HCT116 (cell line): ENCODE data around the gene GMDS. TPM values are rescaled to one million over a fixed set of nuclear protein-coding genes. Genes with fewer than 3 reads are reported as not detected.

ENCODE experiments used
- ATAC-seq: fragments of 200-7000 bp; cut with Tn5 transposase; 2 replicates; pipeline ENCODE4 v1.9.1; 2020; ENCODE audit warnings: mild to moderate bottlenecking, moderate library complexity
- BruUV-seq: library from RNA; stranded (reverse); fragments of 400-500 nt; replicated peaks from 2 replicates; lab custom pipeline; 2021; lab: Mats Ljungman, UMichigan
- CTCF ChIA-PET: fragments of 300-600 bp; sonication (Branson Sonifier 250); formaldehyde crosslinking; loops from one replicate; lab custom pipeline; 2021; ENCODE audit warnings: antibody characterized with exemption; lab: Charles Lee
- POLR2A ChIA-PET: fragments of 300-600, 350-600 bp; sonication (Branson Sonifier 250); formaldehyde crosslinking; loops from one replicate; lab custom pipeline; 2021; ENCODE audit warnings: antibody characterized with exemption; lab: Charles Lee
- RAD21 ChIA-PET, 2 experiments: fragments of 300-600 bp; sonication (Branson Sonifier 250); formaldehyde crosslinking; loops; one replicate each; lab custom pipeline; 2023; ENCODE audit warnings: low total read pairs in 2 of 2; ENCODE audit not compliant: uncharacterized antibody in 2 of 2, unreplicated experiment in 2 of 2, low non-redundant PET in 1 of 2; lab: Charles Lee
- DNase-seq: peaks from one replicate; pipeline ENCODE4 v3.0.0-alpha.2; 2010; ENCODE audit warnings: low read depth, low spot score
- H2AFZ ChIP-seq: fragments of 200-600 bp; shearing (Covaris generic), sonication (generic); 2 replicates; pipeline ENCODE4 v1.6.1; 2017; ENCODE audit warnings: low read depth, mixed run types, mixed read lengths, antibody characterized with exemption, low read length; ENCODE audit not compliant: poor library complexity, severe bottlenecking
- H3K27ac ChIP-seq: 2 replicates; pipeline ENCODE4 v1.5.1; 2012; ENCODE audit warnings: low read depth, low read length
- H3K27me3 ChIP-seq: fragments of 200-600 bp; sonication (generic); 2 replicates; pipeline ENCODE4 v1.6.1; 2016; ENCODE audit warnings: mixed run types, low read length, mixed read lengths; ENCODE audit not compliant: insufficient read depth
- H3K36me3 ChIP-seq, 2 experiments: fragments of 200-500 bp in 1 of 2; fragments of 200-600 bp in 1 of 2; sonication (Bioruptor generic) in 1 of 2; sonication (generic) in 1 of 2; 2 replicates each; pipeline versions ENCODE4 v1.5.1 to v1.6.1; 2014 to 2016; ENCODE audit warnings: low read length in 2 of 2, inconsistent platforms in 1 of 2, mixed read lengths in 1 of 2, mixed run types in 1 of 2; ENCODE audit not compliant: insufficient read depth in 2 of 2, control insufficient read depth in 1 of 2
- H3K4me1 ChIP-seq, 2 experiments: fragments of 200-600 bp in 1 of 2; sonication (generic) in 1 of 2; 2 replicates each; pipeline versions ENCODE4 v1.5.1 to v1.6.1; 2012 to 2017; ENCODE audit warnings: low read length in 2 of 2, inconsistent platforms in 1 of 2, mild to moderate bottlenecking in 1 of 2, mixed read lengths in 1 of 2, mixed run types in 1 of 2, moderate library complexity in 1 of 2; ENCODE audit not compliant: insufficient read depth in 2 of 2, control insufficient read depth in 1 of 2
- H3K4me2 ChIP-seq: fragments of 200-600 bp; sonication (generic); 2 replicates; pipeline ENCODE4 v1.6.1; 2017; ENCODE audit warnings: mixed run types, low read length, mixed read lengths
- H3K4me3 ChIP-seq, 2 experiments: fragments of 200-600 bp in 1 of 2; sonication (generic) in 1 of 2; replicated peaks in 1 of 2; 2 replicates each; pipeline ENCODE4 v1.5.1; 2011 to 2016; ENCODE audit warnings: low read length in 2 of 2, control low read depth in 1 of 2, low read depth in 1 of 2, mild to moderate bottlenecking in 1 of 2, mixed read lengths in 1 of 2, mixed run types in 1 of 2
- H3K79me2 ChIP-seq: fragments of 200-600 bp; sonication (generic); 2 replicates; pipeline ENCODE4 v1.6.1; 2017; ENCODE audit warnings: mild to moderate bottlenecking, mixed run types, low read length, moderate library complexity, mixed read lengths; ENCODE audit not compliant: insufficient read depth
- H3K9ac ChIP-seq: fragments of 200-600 bp; sonication (generic); 2 replicates; pipeline ENCODE4 v1.6.1; 2016; ENCODE audit warnings: low read length, mixed read lengths
- H3K9me2 ChIP-seq: fragments of 200-600 bp; sonication (generic), shearing (Covaris generic); 2 replicates; pipeline ENCODE4 v1.6.1; 2017; ENCODE audit warnings: mixed run types, mild to moderate bottlenecking, moderate library complexity; ENCODE audit not compliant: insufficient read depth
- H3K9me3 ChIP-seq, 2 experiments: fragments of 200-500 bp in 1 of 2; fragments of 200-600 bp in 1 of 2; sonication (Bioruptor generic) in 1 of 2; sonication (generic) in 1 of 2; 2 replicates each; pipeline ENCODE4 v1.6.1; 2014 to 2017; ENCODE audit warnings: low read length in 2 of 2, mixed read lengths in 2 of 2, inconsistent platforms in 1 of 2, low read depth in 1 of 2, mild to moderate bottlenecking in 1 of 2, mixed run types in 1 of 2, moderate library complexity in 1 of 2; ENCODE audit not compliant: control insufficient read depth in 1 of 2, insufficient read depth in 1 of 2
- H4K20me1 ChIP-seq: fragments of 200-600 bp; sonication (generic), shearing (Covaris generic); 2 replicates; pipeline ENCODE4 v1.6.1; 2017; ENCODE audit warnings: mixed run types, mild to moderate bottlenecking, moderate library complexity; ENCODE audit not compliant: insufficient read depth
- CEBPB ChIP-seq: IDR thresholded peaks from 2 replicates; pipeline ENCODE4 v1.6.1; 2012; ENCODE audit warnings: low read depth
- EGR1 ChIP-seq: IDR thresholded peaks from 2 replicates; pipeline ENCODE4 v1.6.1; 2012; ENCODE audit warnings: low read depth
- EZH2 ChIP-seq: fragments of 200-600 bp; sonication (generic); IDR thresholded peaks from 2 replicates; pipeline ENCODE4 v1.6.1; 2017; ENCODE audit warnings: antibody characterized with exemption, mixed run types
- FOSL1 ChIP-seq: IDR thresholded peaks from 2 replicates; pipeline ENCODE4 v1.6.1; 2012; ENCODE audit warnings: low read depth
- JUND ChIP-seq: IDR thresholded peaks from 2 replicates; pipeline ENCODE4 v1.6.1; 2012
- POLR2A ChIP-seq: IDR thresholded peaks from 2 replicates; pipeline ENCODE4 v1.7.0; 2011; ENCODE audit warnings: borderline replicate concordance; ENCODE audit not compliant: insufficient read depth, insufficient read length; ENCODE audit errors: extremely low read depth
- POLR2AphosphoS5 ChIP-seq: IDR thresholded peaks from 2 replicates; pipeline ENCODE4 v1.6.1; 2011; ENCODE audit warnings: mild to moderate bottlenecking, low read depth, low read length, moderate library complexity
- RAD21 ChIP-seq: IDR thresholded peaks from 2 replicates; pipeline ENCODE4 v1.6.1; 2012; ENCODE audit warnings: low read depth, mild to moderate bottlenecking
- REST ChIP-seq: IDR thresholded peaks from 2 replicates; pipeline ENCODE4 v1.6.1; 2012; ENCODE audit warnings: low read depth
- SP1 ChIP-seq: IDR thresholded peaks from 2 replicates; pipeline ENCODE4 v1.6.1; 2012; ENCODE audit warnings: low read depth
- SRF ChIP-seq: IDR thresholded peaks from 2 replicates; pipeline ENCODE4 v1.6.1; 2012; ENCODE audit warnings: low read depth
- ZFX ChIP-seq: fragments of 450-650 bp; IDR thresholded peaks from 2 replicates; pipeline ENCODE4 v1.6.1; 2017
- ZNF274 ChIP-seq: fragments of 200-500 bp; sonication (Bioruptor generic); IDR thresholded peaks from 2 replicates; pipeline ENCODE4 v1.6.1; 2014; ENCODE audit warnings: mild to moderate bottlenecking, low read depth, low read length, inconsistent platforms
- intact Hi-C: fragments of 100-400 bp; cut with micrococcal nuclease; formaldehyde crosslinking; loops from 2 replicates; pipeline ENCODE4 v1.10.0; 2022
- total RNA-seq: library from RNA; stranded (reverse); gene quantifications from one replicate; pipeline ENCODE4 v1.2.1, GENCODE V29; 2021; ENCODE audit not compliant: unreplicated experiment
- TF ChIP-seq, protein P1 (sequence below): IDR thresholded peaks from 2 replicates; pipeline ENCODE4 v1.6.1; 2012

The GMDS gene
- total RNA-seq, 1 experiment from 2014 or later, result 34.4 TPM

DNA sequence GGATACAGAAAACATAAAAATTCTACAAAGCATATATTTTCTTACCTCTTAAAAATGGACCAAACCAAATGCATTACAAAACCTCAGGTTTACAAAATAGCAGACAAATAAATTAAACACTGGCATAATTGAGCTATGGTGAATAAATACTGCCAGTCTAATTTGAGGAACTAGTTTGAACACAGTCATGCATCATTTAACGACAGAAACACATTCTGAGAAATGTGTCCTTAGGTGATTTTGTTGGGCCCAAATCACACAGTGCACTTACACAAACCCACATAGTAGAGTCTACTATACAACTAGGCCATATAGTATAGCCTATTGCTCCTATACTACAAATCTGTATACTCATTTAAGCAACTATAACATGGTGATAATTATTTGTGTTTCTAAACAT lies 420.1 kb downstream of the GMDS start:
- no peaks in the 10 kb centered on the region for H3K4me1 ChIP-seq
- H3K9ac ChIP-seq, result no peak overlapping the region
- no peaks in the 10 kb centered on the region for H4K20me1 ChIP-seq
- DNase-seq, result no peak
- POLR2A ChIA-PET, result no interaction called here
- no peaks in the 10 kb centered on the region for H3K27me3 ChIP-seq
- no peak overlapping the region for H3K4me2 ChIP-seq
- intact Hi-C loops, result no loop called here
- H3K79me2 ChIP-seq, result no peaks in the 10 kb centered on the region
- RAD21 ChIA-PET, result no interaction called here
- H3K27ac ChIP-seq, result no peak overlapping the region
- no peak for ATAC-seq
- no peaks in the 10 kb centered on the region for H3K36me3 ChIP-seq
- no TSS peak for BruUV-seq
- no peak for TF ChIP-seq POLR2A
- TF ChIP-seq, protein P1, sequence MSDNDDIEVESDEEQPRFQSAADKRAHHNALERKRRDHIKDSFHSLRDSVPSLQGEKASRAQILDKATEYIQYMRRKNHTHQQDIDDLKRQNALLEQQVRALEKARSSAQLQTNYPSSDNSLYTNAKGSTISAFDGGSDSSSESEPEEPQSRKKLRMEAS, result no peak
- no peak for TF ChIP-seq JUND
- no peak for TF ChIP-seq RAD21
- TF ChIP-seq POLR2AphosphoS5, result no peak
- no peak for TF ChIP-seq SRF
- no peak for TF ChIP-seq CEBPB
- no peak for TF ChIP-seq EGR1
- TF ChIP-seq ZNF274, result no peak
- no peak for TF ChIP-seq FOSL1
- no peak for TF ChIP-seq ZFX
- TF ChIP-seq SP1, result no peak
- no peak for TF ChIP-seq REST
- no peak for TF ChIP-seq EZH2
- H3K4me3 ChIP-seq, result no peak overlapping the region
- no peak overlapping the region for H2AFZ ChIP-seq
- no peaks in the 10 kb centered on the region for H3K9me2 ChIP-seq
- CTCF ChIA-PET, result no interaction called here
- no peaks in the 10 kb centered on the region for H3K9me3 ChIP-seq
